GM18511 (cell line): ENCODE measurements around the gene SPRR5.

Experiments
- ATAC-seq: cut with Tn5 transposase; IDR thresholded peaks from one replicate; pipeline ENCODE4 v1.9.1; 2021; ENCODE audit warnings: mild to moderate bottlenecking, moderate library complexity; ENCODE audit not compliant: unreplicated experiment

The SPRR5 gene, protein sequence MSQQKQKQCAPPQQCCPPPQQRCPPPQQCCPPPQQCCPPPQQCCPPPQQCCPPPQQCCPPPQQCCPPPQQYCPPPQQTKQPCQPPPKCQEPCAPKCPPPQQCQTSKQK

DNA sequence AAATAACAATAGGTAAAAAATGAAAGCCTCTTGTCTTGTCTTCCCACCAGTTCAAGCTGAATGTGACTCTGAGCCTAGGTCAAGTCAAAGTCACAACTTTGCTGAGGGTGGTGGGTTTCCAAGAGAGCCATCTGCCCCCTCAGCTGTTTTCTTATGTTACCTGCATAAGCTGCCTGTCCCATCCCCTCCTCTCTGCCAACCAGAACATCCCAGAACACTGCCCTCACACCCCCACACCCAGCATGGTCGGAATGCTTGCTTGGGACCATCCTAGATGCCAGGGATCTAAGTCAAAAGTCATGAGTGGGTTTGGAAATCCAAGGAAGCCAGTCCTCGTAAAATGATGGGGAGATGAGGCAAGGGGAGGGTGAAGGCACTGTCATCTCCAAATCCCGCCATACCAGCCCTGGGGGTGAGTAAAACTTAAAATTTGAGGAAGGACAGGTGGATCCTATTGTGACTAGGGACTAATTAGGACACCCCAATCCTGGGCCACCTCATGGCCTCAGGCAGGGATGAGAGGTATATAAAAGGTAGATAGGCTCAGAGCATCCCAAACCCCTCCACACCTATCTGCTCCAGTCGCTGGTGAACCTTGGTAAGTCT is at the start of gene SPRR5:
TSS of gene SPRR5 (plus strand) at position 556 of the 606 bp plus-strand sequence. CDS start 1,349 bp downstream, outside the sequence.
- ATAC-seq: no peak

DNA sequence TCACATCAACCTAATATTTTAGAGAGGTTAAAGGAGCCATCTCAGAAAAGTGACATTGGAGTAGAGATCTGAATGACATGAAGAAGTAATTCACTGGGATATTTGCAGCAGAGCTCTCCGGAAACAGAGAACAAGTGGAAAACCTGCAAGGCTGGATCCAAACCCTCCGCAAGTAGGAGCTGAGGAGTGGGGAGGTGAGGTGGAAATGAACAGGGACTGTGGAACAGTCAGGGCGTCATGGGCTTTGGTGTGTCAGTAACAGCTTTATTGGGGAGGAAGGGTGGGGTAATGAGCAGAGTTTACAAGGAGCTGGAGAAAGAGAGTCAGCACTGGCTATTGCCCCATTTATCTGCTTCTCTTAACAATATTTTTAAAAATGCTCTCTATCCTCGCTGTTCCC is 48.0 kb upstream of the SPRR5 start:
- ATAC-seq: no peak

DNA sequence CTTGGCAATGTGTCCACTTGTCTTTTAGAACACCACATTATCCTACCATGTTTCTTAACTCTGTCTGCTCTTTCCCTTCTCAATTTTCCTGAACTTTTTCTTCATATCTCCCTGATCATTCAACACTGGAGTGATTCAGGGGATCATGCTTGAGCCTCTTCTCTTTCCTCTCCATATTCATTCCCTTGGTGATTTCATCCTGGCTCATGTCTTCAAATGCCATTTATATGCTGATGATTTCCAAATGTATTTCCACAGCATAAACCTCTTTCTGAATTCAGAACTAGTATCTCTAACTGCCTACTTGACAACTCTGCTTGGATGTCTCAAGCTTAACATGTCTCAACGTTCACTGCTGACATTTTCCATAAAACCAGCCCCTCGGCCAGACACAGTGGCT is 47.1 kb upstream of the SPRR5 start:
- no peak for ATAC-seq

DNA sequence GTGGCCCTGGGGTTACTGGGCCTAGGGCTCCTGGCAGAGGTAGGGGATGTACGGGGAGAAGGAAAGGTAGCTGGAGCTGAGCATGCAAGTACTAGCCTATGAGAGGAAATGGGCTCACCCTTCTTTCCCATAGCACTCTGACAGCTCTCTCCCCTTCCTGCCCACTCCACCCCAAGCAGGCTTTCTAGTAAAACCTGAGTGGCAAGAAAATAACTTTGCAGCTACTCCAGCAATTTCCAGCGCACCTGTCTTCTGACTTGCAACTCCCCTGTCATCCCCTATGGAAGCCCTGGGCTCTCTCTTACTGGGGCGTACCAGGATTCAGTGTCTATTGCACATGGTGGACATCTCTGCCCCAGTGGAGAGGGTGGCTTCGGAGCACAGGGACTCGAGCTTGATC is 45.4 kb upstream of the SPRR5 start:
- ATAC-seq: no peak

DNA sequence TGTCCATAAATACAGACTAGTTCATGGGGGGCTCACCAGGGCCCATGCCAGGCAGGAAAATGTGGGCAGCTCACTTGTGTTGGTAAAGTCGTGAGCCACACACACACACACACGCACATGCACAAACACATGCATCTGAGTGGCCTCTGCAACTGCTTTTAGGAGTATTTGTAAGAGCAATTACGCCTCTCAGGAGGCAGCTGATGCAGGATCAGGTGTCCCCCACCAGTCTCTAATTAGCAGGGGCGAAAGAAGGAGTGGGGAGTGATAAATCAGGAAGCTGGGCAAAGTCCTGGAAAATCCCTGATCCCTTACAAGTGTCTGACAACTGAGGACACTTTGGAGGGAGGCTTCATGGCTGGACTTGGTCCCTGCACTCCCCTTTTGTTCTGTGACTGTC is 44.4 kb upstream of the SPRR5 start:
- ATAC-seq: no peak

DNA sequence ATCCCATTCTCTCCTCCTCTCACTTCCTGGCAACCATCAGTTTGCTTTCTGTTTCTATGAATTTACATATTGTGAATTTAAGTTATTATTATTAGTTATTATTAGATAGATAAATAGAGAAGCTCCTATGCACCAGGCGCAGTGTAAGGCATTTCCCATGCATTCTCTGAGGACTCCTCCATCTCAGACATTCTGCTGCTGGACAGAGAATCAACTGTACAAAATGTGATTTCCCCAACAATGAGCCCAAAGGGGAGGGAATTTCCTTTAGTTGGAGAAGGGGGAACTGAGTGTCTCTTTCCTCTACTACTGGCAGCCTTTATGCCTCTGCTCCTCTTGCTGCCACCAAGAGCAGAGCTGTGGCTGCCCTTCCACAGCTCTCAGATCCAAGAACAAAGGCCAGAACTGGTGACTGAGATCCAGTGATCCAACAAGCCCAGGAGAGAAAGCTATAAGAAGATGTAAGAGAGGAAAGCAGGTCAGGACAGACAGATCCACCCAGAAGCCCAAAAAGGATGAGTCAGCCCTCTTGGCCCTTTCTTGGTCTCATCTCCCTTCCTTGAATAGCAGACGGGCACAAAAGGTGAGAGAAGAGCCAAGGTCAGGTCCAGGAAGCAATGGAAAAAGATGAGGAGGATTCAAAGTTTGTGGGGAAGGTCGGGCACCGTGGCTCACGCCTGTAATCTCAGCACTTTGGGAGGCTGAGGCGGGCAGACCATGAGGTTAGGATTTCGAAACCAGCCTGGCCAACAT is 42.1 kb upstream of the SPRR5 start:
- no peak for ATAC-seq

DNA sequence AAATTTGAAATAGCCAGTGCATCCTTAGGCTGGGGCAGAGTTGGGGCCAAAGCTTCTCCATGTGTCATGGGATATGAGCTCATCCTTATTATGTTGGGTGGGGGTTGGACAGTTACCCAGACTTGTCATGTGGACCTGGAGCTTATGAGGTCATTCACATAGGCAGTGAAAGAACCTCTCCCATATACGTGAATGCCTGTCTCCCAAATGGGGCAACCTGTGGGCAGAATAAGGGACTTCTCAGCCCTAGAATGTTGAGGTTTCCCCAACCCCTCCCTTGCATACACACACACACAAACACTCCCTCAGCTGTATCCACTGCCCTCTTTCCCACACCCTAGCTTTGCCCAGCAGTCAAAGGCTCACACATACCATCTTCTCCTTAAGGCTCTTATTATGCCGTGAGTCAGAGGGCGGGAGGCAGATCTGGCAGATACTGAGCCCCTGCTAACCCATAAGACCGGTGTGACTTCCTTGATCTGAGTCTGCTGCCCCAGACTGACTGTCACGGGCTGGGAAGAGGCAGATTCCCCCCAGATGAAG is 40.9 kb upstream of the SPRR5 start:
- ATAC-seq: no peak

DNA sequence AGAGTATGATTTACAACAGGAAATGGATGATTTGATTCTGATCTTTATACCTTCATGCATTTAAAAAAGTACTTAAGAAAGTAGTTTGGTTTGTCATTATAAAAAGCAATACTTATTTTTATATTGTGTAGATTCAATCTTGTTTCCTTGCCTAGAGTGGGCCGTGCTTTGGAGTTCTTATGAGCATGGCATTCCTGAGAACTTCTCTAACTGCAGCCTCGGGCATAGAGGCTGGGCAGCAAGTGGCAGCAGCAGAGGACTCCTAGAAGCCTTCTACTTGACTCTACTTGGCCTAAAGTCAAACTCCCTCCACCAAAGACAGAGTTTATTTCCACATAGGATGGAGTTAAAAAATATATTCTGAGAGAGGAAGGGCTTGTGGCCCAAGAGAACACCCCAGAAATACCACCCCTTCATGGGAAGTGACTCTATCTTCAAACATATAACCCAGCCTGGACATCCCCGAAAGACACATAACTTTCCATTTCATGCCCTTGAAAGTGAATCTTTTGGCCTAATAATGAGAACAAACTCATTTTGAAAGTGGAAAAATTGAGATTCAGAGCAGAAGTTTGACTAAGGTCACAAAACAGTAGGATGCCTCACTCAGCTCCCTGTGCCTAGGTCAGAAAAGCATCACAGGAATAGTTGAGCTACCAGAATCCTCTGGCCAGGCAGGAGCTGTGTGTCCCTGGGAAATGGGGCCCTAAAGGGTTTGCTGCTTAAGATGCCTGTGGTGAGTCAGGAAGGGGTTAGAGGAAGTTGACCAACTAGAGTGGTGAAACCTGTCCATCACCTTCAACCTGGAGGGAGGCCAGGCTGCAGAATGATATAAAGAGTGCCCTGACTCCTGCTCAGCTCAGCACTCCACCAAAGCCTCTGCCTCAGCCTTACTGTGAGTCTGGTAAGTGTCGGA is 39.1 kb upstream of the SPRR5 start, which contains the start of gene IVL:
TSS of gene IVL (plus strand) at position 861 of the 916 bp plus-strand sequence. CDS start 1,252 bp downstream, outside the sequence.
- peak; percentile 57 for ATAC-seq

DNA sequence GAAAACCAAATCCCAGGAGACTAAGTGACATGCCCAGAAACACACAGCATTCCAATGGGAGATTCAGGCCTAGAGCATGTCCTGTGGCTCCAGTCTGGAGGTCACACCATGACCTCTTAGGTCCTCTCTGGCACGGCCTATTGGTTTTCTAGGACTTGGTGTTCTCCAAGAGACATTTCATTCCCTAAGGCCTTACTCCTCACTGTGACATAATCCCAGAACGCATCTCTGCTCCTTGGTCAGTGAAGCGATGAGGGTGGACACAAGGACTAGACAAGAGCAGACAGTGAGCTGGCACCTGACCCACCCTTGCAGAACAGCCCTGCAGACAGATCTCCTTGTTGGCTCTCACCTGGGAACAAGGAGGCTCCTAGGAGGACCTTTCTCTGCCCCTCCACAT is 37.8 kb upstream of the SPRR5 start:
- no peak for ATAC-seq

DNA sequence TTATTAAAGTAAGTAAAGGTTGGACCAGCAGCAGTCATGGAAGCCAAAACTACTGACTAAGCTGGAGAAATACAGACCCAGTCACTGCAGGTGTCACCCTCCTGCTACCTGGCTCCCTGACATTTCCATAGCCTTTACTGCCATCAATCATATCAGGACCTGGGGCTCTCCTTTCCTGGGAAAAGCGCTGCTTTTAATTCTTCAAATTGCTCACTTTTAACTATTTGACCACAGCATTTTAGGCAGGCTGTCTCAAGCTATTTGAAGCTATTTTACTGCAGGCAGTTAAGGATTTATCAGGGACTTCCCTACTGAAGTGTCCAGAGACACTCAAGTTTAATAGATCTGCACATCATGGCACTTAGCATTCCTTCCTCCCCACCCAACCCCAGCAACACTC is 34.5 kb upstream of the SPRR5 start:
- no peak for ATAC-seq

DNA sequence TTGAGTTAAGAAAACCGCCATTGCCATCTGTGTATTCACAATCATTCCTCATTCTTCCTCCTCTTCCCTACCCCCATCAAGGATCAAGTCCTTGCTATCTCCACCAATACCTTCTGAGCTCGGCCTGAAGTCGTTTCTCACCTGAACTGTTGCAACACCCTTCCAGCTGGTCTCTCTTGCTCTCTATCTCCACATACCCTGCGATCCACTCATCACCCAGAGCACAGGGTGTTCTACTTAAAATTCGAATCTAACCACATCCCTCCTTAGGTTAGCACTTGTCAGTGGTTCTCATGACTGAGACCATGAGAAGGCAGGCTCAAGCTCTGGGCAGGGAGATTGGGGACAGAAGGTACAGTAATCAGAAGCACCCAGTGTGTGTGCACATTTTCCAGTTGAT is 34.1 kb upstream of the SPRR5 start:
- ATAC-seq: no peak

DNA sequence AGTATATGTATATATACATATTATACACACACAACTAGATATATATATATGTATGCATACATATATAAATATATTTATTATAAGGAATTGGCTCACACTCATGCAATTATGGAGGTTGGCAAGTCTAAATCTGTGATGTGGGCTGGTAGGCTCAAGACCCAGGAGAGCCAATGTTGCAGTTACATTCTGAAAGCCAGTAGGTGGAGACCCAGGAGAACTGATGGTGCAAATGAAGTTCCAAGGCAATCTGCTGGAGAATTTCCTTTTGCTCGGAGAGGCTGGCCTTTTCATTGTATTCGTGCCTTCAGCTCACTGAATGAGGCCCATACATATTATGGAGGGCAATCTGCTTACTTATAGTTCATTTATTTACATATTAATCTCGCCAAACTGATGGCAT is 29.2 kb upstream of the SPRR5 start:
- no peak for ATAC-seq

DNA sequence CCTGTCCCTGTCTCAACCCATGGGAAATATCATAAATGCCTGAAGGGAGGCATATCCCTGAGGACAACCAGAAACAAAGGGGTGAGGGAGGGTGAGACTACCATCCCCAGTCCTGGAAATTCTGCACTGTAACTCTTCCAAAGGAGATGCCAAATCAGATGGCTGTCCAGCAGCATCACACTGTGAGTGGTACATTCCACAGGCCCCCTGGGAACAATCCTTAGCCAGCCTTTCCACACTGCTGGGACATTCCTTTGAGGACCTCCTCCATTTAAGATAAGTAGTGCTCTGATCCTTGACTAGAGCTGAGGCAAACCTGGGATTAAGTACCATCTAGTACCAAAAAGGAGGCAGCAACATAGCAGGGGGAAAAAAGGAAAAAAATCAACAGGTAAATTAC is 27.9 kb upstream of the SPRR5 start:
- no peak for ATAC-seq

DNA sequence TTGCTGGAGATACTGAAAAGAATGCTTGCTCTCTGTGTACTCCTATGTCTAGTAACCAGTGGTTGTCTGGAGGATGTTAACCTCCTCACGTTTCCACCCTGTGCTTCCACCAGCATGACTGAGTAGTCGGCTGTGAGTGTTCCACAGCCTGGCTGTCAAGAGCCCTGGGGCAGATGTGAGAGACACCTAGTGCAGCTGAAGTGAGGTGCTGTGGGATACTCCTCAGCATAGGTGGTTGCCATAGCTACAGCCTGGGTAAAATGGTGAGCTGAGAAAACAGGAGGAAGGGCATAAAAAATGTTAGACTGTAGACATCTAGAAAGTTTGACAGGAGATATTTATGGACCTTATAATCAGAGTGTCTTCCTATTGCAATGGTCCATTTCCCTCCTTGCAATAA is 22.8 kb upstream of the SPRR5 start:
- ATAC-seq: no peak

DNA sequence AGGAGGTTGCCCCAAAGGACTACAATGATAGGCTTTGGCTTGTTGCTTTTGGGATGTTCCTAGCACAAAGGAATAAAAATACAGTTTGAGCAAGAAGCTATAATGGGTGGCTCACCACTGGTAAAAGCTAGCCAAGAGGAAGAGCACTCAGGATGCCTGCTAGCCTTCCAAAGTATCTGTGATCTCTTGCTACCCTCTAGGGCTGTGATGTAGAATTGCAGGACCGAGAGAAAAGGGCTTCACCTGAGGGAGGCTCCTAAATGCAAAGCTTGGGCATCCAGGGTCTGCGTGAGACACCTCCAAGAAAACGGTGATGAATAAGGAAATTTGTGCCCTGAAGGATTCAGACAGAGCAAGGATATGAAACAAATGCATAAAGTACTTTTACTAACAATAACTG is 20.9 kb upstream of the SPRR5 start:
- no peak for ATAC-seq

DNA sequence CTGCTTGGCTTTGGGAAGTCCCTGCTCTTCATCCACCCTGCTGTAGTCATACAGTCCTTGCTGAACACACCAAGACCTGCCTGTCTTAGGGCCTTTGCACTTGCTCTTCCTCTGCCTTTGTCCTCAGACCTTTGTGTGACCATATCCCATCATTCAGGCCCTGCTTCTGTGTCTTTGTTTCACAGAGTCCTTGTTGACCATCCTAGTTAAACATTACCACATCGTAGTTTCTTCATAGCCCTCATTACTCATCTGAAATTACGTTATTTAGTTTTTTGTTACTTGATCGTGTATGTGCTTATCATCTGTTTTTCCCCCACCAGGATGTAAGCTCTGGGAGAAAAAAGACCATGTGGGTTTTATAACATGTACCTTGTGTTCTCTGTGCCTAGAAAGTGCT is 18.3 kb upstream of the SPRR5 start:
- no peak for ATAC-seq

DNA sequence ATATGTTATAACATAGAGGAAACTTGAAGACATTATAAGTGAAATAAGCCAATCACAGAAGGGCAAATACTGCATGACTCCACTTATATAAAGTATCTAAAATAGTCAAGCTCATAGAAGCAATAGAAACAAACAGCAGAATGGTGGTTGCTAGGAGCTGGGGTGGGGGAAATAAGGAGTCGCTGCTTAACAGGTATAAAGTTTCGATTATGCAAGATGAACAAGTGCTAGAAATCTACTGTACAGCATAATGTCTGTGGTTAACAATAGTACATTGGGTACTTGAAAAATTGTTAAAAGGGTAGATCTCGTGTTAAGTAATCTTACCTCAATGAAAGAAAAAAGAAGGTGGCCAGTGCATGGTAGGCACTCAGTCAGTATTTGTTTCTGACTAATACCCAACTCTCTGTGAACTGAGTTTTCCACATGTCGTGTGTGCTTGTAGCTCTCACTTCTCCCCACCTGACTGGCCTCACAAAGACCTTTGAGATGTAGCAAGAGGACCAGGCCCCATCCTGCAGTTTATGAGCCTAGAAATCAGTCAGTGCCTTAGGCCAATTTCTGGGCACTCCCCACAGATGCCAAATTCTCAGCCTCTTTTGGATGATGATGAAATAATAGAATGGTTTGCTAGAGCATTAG is 14.7 kb upstream of the SPRR5 start:
- ATAC-seq: no peak

DNA sequence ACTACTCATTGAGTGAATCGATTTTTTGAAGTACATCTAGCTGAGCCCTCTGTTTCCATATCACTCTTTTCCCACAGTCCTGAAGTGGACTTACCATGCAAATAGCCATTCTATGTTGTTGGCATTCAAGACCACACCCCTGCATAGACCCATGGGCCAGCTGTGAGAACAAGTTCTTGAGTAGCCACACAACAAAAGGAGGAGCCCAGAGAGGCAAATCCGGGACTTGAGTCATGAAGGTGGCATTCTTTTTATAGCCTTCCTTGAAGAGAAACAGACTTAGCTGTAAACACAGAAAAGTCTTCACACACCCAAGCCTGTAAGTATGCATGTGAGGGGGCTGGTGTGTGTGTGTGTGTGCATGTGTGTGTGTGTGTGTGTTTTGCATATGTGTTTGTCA is 13.8 kb upstream of the SPRR5 start:
- no peak for ATAC-seq

DNA sequence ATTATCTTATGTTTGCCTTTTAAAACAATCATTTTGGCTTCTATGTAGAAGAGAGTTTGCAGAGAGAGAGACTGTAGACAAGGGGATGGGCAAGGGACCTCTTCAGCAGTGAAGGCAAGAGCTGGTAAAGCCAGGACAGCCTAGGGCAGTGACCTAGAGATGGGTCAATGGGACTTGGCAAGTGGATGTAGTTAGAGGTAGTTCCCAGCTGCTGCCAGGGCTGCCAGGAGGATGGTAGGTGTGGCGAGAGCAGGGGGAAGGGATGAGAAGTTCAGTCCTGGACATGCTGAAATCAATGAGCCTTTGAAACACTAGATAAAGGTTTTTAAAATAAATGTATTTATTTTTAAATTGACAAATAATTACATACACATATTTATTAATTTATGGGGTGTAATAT is 6.4 kb upstream of the SPRR5 start:
- no peak for ATAC-seq

DNA sequence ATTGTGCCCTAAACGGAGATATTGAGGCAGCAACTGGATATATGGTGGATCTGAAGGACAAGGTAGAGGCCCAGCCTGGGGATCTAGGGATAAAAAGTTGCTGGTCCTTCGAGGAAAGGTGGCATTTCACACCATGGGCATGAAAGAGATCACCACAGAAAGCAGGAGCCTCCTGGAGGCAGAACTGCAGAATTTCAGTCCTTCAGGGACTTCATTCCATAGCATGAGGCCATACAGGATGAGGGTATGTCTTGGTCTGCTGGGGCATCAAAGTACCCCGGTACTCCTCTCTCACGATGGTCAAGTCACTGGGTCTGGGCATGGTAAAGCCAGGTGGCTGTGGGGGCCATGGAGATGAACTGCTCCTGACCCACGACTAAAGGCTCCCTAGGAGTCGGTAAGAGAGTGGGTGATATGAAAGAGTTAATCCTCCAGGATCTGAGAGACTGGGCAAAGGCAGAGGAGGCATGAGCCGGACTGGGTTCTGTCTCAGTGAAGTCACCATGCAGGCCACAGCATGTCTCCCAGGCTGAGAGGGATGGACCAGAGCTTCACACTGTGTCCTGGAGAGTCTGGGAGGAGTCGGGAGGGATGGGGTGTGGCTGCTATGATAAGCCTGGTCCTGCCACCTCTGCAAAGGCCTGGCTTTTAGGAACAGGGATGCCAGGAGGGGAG is 5.8 kb upstream of the SPRR5 start:
- no peak for ATAC-seq
